Measurements from ENCODE around the gene SHANK3. TPM values are rescaled to one million over a fixed set of nuclear protein-coding genes. Genes with fewer than 3 reads are reported as not detected.

SHANK3 gene
- total and polyA plus RNA-seq, 2 donors (not counting 3 experiments of a cell fraction or from before 2014, with no cell fraction given) = 26.1 to 158 TPM

DNA sequence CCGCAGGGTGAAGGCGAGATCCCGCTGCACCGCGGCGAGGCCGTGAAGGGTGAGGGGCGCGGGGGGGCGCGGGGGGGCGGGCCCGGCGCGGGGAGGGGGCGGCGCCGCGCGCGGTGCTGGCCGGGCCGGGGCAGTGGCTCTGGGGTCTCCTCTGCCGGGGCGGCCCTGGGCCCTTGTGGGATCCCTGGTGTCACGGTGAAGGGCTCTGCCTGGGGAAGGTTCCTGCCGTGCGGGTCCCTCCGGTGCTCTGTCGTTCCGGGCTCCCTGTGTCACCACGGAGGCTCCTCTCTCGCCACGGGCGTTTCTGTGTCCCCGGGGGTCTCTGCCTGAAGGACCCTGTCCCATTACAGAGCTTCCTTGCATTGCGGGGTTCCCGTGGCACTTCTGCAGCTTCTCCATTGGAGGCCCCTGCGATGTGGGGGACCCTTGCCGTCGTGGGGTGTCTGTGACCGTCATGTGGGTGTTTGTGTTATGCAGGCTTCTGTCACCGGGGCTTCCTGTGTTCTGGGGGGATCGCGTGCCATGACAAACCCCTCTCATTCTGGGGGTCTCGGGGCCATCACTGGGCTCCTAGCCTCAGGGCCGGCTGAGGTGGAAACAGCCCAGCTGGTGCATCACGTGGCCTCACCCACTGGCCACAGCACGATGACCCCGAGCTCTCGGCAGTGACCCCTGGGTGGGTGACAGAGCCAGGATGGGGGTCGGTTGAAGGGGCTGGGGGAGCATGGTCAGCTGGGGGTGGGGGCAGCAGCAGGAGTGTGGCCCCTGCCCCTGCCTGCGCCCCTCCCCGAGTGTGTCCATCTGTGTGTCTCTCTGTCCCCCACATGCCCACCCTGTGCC, 25.3 kb downstream of the SHANK3 start:
- Histone ChIP-seq H3K9ac (replicated peaks; ENCODE audit: extremely low read depth, insufficient read depth, low read length) (no peak overlapping the region), H2AFZ (ENCODE audit: low read depth, low read length) (no peak overlapping the region), H3K4me3 (replicated peaks in 1 of 3; ENCODE audit: insufficient read depth in 1 of 3, low read depth in 1 of 3, low read length in 3 of 3) (no peak overlapping the region), H3K9me3 (replicated peaks; ENCODE audit: control insufficient read depth, insufficient read depth, low read length) (no peaks in the 10 kb centered on the region), H3K4me2 (ENCODE audit: insufficient read depth, low read length) (no peak overlapping the region), H3K27ac (ENCODE audit: insufficient read depth, low read depth, low read length) (no peak overlapping the region), H3K79me2 (ENCODE audit: control insufficient read depth, insufficient read depth, low read length) (peaks cover 94% of the 10 kb centered on the region), H4K20me1 (replicated peaks; ENCODE audit: control insufficient read depth, extremely low read depth, insufficient read depth, low read length) (peaks cover 5% of the 10 kb centered on the region), H3K9me1 (replicated peaks; ENCODE audit: control insufficient read depth, extremely low read depth, insufficient read depth, low read length) (no peaks in the 10 kb centered on the region), H3K4me1 (ENCODE audit: control insufficient read depth, extremely low read depth, insufficient read depth, low read length) (peaks cover 8% of the 10 kb centered on the region), H3K27me3 (ENCODE audit: control insufficient read depth in 2 of 2, insufficient read depth in 2 of 2, low read length in 2 of 2) (no peaks in the 10 kb centered on the region), H3K36me3 (ENCODE audit: control insufficient read depth in 2 of 2, extremely low read depth in 1 of 2, insufficient read depth in 2 of 2, low read length in 2 of 2) (peaks cover 56 to 77% of the 10 kb centered on the region in 2 experiments)
- FAIRE-seq = no peak
- DNase-seq (ENCODE audit: low read depth, low spot score) = no peak
- TF ChIP-seq, protein P1, sequence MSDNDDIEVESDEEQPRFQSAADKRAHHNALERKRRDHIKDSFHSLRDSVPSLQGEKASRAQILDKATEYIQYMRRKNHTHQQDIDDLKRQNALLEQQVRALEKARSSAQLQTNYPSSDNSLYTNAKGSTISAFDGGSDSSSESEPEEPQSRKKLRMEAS (IDR thresholded peaks at IDR 0.05; ENCODE audit: insufficient read depth, insufficient read length) = no peak
- TF ChIP-seq POLR2AphosphoS5 (IDR thresholded peaks at IDR 0.05; ENCODE audit: insufficient read depth, low read depth, low read length) (no peak), POLR2A (IDR thresholded peaks at IDR 0.05; ENCODE audit: low read depth, low read length) (no peak), JUN (IDR thresholded peaks at IDR 0.05; ENCODE audit: borderline replicate concordance, insufficient read depth, insufficient read length, low read depth) (no peak), EZH2 (IDR thresholded peaks at IDR 0.05; ENCODE audit: borderline replicate concordance, low read depth, low read length, severe bottlenecking) (no peak), MYC (IDR thresholded peaks at IDR 0.05; ENCODE audit: low read depth, low read length) (no peak), GATA2 (IDR thresholded peaks at IDR 0.05; ENCODE audit: insufficient read depth, insufficient read length, low read depth, low read length) (no peak), FOS (IDR thresholded peaks at IDR 0.05; ENCODE audit: borderline replicate concordance, insufficient read depth, low read length) (no peak), CTCF (IDR thresholded peaks at IDR 0.05; ENCODE audit: extremely low read depth in 1 of 2, insufficient read depth in 1 of 2, low read depth in 1 of 2, low read length in 2 of 2) (no peak)
- no TSS peak for BruUV-seq (replicated peaks)
- CTCF ChIA-PET = interaction anchor here (2.5 kb wide), 1 partner anchor 77 kb away, joined by 12 read pairs; no protein-coding TSS in a partner anchor
- intact Hi-C loops (cut with micrococcal nuclease) (no loop called here), dilution Hi-C loops (cut with MboI; ENCODE audit: extremely low pct_ligation_motif_present, low sequenced_read_pairs) (no loop called here)
- POLR2A ChIA-PET = no interaction called here

Measured in endothelial cell of umbilical vein (primary cell).